IPS-18c (cell line): Measurements from ENCODE around the gene GTF2IRD1.
A peak's percentile ranks its signal among the peaks of the same experiment; 100 is the strongest.
"Not testable (repeated sequence)": the region's sequence is repeated elsewhere in the genome, so short reads cannot be mapped to it uniquely, and the experiment has no call there.

Source experiments
- H3K4me3 ChIP-seq: 2 replicates; pipeline ENCODE4 v1.7.0; 2013; ENCODE audit warnings: low read depth, mild to moderate bottlenecking, low read length, moderate library complexity; ENCODE audit not compliant: insufficient read depth
- H3K9me3 ChIP-seq: one replicate; pipeline ENCODE4 v1.6.1; 2013; ENCODE audit warnings: mild to moderate bottlenecking, low read length, moderate library complexity; ENCODE audit not compliant: control insufficient read depth, insufficient read depth

Gene GTF2IRD1, protein sequence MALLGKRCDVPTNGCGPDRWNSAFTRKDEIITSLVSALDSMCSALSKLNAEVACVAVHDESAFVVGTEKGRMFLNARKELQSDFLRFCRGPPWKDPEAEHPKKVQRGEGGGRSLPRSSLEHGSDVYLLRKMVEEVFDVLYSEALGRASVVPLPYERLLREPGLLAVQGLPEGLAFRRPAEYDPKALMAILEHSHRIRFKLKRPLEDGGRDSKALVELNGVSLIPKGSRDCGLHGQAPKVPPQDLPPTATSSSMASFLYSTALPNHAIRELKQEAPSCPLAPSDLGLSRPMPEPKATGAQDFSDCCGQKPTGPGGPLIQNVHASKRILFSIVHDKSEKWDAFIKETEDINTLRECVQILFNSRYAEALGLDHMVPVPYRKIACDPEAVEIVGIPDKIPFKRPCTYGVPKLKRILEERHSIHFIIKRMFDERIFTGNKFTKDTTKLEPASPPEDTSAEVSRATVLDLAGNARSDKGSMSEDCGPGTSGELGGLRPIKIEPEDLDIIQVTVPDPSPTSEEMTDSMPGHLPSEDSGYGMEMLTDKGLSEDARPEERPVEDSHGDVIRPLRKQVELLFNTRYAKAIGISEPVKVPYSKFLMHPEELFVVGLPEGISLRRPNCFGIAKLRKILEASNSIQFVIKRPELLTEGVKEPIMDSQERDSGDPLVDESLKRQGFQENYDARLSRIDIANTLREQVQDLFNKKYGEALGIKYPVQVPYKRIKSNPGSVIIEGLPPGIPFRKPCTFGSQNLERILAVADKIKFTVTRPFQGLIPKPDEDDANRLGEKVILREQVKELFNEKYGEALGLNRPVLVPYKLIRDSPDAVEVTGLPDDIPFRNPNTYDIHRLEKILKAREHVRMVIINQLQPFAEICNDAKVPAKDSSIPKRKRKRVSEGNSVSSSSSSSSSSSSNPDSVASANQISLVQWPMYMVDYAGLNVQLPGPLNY

DNA sequence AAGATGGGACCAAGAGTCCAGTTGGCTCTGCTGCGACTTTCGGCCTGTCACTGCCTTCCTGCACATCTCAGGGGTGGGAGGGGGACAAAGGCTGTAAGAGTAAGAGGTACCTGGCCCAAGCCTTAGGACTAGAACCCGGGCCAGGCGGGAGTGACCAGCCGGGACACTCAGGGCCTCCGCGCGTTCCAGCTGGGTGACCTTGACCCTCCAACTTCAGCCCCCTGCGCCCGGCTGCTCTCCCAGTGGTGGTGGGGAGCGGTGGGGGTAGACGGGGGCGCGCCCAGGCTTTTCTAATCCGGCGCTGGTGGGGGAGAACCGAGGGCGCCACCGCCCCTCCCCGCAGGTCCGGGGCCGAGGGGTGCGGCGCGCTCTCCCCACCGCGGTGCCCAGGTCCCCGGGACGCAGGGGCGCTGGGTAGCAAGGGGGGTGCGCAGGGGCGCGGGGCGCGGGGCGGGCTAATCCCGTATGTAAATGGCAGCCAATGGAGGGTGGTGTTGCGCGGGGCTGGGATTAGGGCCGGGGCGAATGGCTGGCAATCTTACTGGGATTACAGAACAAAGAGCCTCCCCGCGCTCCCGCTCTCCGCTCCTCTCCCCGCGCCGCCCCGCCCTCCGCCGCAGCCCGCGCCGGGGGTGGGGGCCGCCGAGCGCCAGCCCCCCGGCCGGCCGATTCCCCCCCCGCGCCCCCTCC, at the start of gene GTF2IRD1:
TSS of gene GTF2IRD1 (plus strand) at position 585 of the 690 bp plus-strand sequence. CDS start 54,175 bp downstream, outside the sequence.
- H3K9me3 ChIP-seq: no peaks in the 10 kb centered on the region
- peak within 1 kb of the TSS; percentile 67 for H3K4me3 ChIP-seq

DNA sequence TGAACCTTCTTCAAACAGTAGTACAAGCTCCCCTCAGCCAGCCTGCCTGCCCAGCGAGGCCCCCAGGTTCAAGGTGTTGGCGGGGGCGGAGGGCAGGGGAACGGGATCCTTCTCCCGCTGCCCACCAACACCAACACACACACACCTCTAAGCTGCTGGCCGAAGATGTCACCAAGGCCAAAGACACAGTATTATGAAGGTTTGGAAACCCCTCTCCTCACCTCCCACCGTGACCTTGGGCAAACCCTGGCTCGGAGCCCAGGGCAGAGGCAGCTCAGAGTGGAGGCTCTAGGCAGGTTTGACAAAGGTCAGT, 49.4 kb upstream of the GTF2IRD1 start:
- Histone ChIP-seq H3K9me3 (peaks cover 2% of the 10 kb centered on the region), H3K4me3 (no peak overlapping the region)

DNA sequence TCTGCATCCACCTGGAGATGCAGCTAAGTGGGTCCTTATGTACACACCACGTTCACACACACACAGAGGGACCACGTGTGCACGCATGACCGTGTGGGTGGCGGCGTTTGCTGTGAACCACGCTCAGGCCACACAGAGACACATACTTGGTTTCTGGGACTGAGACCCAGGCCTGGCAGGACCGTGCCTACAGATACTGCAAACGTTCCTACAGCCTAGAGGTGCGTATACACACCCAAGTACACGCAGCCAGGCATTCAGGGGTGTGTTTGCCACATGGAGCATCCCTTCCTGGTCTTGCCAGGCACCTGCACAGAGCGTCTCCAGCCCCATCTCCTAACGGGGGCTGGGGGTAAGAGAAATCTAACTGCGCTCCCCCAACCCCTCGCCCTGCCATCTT, 49.0 kb upstream of the GTF2IRD1 start:
- no peak overlapping the region for H3K4me3 ChIP-seq
- peaks cover 2% of the 10 kb centered on the region for H3K9me3 ChIP-seq

DNA sequence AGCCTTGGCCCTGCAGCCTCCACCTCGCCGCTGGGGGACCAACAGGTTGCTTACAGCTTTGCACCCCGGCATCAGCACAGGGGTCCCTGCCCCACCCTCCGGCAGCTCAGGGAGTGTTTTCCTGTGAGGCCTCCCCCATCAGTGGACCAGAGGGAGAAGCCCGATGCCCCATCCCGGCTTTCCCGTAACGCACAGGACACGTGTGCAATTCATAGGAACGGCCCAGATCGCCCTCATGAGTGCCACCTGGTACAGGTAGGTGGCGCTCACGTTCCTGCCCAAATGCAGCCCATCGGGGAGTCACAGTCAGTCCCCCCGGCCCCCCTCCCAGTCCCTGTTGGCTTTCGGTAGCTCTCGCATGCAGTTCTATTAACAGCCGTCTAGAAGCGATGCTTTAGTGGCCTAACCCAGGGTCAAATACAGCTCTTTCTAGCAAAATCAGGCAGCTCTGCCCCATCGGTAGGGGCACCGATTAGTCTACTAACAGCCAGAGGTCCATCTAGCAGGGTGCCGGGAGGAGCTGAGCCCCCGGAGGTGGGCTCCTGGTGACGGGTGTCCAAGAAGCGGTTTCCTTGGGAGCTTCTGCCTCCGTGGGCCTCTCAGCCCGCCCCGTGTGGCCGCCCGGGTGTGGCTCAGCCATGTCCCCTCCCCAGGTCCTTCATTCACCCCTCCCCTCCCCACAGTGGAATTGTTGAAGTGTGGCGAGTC, 48.4 kb upstream of the GTF2IRD1 start:
- Histone ChIP-seq H3K9me3 (peaks cover 2% of the 10 kb centered on the region), H3K4me3 (no peak overlapping the region)

DNA sequence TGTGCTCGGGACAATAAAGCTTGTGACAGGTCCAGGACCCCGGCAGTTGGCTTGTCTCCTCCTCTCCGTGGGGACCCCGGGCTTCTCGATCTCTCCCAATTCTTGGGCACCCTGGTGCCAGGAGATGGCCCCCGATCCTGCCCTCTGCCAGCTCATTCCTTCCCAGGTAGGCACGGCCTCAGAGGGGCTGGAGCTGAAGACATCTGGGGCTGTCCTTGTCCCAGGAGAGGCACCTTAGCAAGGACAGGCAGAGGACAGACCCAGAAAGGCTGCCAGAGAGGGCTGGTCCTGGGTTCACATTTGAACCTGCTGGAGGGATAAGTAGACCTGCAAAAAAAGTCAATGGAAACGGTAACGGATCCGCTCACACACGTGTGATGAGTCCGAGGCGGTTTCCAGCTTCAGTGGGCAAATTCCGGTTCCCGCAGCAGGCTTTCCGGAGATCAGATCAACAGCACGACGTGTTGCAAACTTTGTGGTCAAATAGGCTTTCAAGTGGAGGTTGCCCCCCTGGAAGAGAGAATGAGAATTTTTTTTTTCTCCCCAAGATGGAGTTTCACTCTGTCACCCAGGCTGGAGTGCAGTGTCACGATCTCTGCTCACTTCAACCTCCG, 47.7 kb upstream of the GTF2IRD1 start:
- H3K4me3 ChIP-seq: no peak overlapping the region
- peaks cover 2% of the 10 kb centered on the region for H3K9me3 ChIP-seq

DNA sequence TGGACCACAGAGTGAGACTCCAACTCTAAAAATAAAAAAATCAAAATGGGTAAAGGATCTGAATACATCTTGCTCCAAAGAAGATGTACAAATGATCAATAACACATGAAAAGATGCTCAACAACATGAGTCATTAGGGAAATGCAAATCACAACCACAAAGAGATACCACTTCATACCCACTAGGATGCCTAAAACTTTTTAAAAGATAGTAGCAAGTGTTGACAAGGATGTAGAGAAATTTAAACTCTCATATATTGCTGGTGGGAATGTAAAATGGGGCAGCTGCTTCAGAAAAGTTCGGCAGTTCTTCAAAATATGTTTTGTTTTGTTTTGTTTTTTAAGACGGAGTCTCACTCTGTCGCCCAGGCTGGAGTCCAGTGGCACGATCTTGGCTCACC, 45.7 kb upstream of the GTF2IRD1 start:
- peaks cover 2% of the 10 kb centered on the region for H3K9me3 ChIP-seq
- no peak overlapping the region for H3K4me3 ChIP-seq

DNA sequence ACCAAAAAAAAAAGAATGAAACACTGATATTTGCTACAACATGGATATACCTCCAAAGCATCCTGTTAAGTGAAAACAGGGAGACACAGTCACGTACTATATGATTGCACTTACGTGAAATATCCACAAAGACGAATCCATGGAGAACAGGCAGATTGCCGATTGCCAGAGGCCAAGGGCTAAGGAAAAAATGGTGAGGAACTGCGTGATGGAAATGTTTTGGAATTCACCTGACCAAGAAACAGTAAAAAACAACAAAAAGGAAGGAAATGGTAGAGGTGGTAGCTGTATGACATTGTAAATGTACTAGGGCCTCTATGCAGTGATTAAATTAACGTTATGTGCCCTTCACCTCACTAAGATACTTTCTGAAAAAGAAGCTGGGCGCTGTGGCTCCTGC, 44.1 kb upstream of the GTF2IRD1 start:
- peaks cover 2% of the 10 kb centered on the region for H3K9me3 ChIP-seq
- no peak overlapping the region for H3K4me3 ChIP-seq

DNA sequence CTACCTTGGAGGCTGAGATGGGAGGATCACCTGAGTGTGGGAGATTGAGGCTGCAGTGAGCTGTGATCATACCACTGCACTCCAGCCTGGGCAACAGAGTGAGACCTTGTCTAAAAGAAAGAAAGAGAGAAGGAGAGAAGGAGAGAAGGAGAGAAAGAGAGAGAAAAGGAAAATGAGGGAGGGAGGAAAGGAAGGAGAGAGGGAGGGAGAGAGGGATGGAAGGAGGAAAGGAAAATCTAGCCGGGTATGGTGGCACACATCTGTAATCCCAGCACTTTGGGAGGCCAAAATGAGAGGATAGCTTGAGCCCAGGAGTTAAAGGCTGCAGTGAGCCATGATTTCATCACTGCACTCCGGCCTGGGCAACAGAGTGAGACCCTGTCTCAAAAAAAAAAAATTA, 42.9 kb upstream of the GTF2IRD1 start:
- H3K9me3 ChIP-seq: peaks cover 2% of the 10 kb centered on the region

DNA sequence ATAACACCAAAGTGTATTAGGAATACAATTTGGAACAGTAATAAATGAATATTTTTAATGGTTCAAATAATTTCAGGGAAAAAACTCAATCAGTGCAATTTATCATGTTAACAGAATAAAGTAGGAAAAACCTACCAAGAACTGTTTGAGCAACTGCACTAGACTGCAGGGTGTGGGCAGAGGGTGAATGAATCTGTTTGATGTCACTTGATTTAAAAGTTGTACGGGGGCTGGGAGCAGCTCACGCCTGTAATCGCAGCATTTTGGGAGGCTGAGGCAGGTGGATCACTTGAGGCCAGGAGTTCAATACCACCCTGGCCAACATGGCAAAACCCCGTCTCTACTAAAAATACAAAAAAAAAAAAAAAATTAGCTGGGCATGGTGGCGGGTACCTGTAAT, 42.1 kb upstream of the GTF2IRD1 start:
- not testable (repeated sequence) for H3K9me3 ChIP-seq, H3K4me3 ChIP-seq

More for the DNA sequence above, 42.9 kb upstream of the GTF2IRD1 start:
- H3K4me3 ChIP-seq: no peak overlapping the region

DNA sequence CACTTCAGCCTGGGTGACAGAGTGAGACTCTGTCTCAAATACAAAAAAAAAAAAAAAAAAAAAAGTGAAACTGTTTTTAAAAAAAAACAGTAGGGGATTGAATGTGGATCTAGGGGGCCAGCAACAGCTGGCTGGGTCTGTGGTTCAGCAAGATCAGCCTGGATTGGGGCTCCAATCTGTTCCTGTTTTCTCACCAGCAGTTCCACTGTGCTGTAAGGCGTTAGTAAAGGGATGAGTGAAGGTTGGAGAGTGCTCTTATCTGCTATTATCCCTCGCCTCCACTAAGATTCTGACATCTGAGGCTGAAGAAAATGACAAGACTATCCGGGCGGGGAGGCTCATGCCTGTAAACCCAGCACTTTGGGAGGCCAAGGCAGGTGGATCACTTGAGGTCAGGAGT, 41.6 kb upstream of the GTF2IRD1 start:
- no peak overlapping the region for H3K4me3 ChIP-seq

DNA sequence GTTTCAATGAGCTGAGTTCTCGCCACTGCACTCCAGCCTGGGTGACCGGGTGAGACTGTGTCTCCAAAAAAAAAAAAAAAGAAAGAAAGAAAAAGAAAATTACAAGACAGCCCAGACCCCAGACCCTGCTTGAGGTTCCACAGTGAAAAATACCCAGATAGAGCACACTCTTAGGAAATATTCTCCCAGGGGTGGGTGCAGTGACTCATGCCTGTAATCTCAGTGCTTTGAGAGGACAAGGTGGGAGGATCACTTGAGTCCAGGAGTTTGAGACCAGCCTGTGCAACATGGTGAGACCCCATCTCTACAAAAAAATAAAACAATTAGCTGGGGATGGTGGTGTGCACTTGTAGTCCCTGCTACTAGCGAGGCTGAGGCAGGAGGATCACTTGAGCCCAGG, 41.1 kb upstream of the GTF2IRD1 start:
- Histone ChIP-seq H3K4me3 (no peak overlapping the region), H3K9me3 (no peaks in the 10 kb centered on the region)

More for the DNA sequence above, 41.6 kb upstream of the GTF2IRD1 start:
- no peaks in the 10 kb centered on the region for H3K9me3 ChIP-seq

DNA sequence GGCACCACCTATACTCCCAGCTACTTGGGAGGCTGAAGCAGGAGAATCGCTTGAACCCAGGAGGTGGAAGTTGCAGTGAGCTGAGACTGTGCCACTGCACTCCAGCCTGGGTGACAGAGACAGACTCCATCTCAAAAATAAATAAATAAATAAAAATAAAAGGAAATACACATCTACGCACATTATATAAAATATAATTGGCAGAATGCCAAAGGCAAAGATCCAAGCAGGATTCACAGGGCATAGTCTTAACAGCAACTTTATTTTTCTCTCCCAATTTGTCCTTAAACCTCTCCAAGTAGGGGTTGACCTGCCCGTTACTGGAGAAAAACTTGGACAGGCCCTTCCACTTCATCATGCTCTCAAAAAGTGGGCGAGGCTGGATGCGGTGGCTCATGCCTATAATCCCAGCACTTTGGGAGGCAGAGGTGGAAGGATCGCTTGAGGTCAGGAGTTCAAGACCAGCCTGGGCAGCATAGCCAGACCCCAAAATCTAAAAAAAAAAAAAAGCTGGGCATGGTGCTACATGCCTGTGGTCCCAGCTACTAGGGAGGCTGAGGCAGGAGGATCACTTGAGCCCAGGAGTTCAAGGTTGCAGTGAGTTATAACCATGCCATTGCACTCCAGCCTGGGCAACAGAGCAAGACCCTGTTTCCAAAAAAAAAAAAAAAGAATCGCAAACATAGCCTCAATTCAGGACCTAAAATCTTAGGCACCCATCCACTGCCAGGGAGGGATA, 38.9 kb upstream of the GTF2IRD1 start:
- not testable (repeated sequence) for H3K4me3 ChIP-seq, H3K9me3 ChIP-seq

DNA sequence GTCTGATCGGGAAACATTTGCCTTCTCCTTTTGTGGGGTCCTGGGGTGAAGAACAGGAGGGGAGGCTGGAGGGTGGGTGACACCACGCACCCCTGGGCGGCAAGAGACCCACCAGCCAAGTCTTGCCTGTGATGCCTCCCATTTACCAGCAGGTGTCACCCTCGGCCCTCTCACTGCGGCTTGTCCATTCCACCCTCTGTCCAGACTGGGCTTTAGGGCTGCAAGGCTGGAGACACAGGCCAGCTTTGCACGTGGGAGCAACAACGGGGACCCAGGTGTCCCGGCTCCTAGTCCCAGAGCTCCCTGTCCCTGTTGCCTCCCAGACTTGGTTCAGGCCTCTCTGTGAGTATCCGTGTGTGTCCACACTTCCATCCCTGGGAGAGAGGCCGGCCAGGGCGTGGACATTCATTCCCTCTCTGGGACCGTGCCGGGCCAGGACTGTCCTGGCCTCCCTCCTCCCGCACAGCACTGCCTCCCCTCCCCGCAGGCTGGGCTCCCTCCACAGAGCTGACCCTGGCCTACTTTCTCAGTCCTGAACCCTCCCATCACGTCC, 36.2 kb upstream of the GTF2IRD1 start:
- H3K4me3 ChIP-seq: no peak overlapping the region
- no peaks in the 10 kb centered on the region for H3K9me3 ChIP-seq

DNA sequence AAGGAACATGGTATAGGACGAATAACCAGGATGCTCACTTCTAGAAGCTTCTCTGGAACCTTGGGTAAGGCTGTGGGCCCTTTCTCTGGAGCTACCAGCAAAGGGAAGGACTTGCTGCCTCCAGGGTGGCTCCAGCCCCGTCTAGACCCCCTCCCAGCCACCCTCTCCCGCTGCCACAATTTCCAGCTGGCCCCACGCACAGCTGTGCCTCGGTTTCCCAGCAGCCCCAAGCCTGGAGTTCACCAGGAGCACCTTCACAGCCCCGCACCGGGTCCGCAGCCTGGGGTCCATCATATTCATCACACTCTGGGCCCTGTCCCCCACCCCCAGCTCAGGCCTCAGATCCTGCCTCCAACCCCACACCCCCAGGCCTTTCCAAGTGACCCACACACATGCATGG, 35.6 kb upstream of the GTF2IRD1 start:
- no peaks in the 10 kb centered on the region for H3K9me3 ChIP-seq
- no peak overlapping the region for H3K4me3 ChIP-seq

DNA sequence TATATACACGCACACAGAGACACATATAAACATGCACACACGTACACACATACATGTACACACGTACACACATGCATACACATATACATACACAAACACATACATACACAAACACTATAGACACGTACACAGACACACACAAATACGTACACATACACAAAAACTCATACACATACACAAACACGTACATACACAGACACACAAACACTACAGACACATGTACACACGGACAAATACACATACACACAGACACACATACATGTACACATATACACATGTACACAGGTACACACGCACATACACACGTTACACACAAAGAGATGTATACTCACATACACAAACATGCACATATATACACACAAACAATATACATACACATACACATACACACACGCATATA, 35.2 kb upstream of the GTF2IRD1 start:
- no peaks in the 10 kb centered on the region for H3K9me3 ChIP-seq

DNA sequence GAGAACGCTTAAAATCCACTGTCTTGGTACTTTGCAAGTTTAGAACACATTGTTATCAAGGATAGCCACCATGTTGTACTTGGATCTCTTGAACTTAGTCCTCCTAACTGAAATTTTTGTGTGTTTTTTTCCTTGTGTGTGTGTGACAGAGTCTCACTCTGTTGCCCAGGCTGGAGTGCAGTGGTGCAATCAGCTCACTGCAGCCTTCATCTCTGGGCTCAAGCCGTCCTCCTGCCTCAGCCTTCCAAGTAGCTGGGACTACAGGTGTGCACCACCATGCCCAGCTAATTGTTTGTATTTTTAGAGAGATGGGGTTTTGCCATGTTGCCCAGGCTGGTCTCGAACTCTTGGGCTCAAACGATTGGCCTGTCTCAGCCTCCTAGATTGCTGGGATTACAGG, 34.5 kb upstream of the GTF2IRD1 start:
- not testable (repeated sequence) for H3K9me3 ChIP-seq, H3K4me3 ChIP-seq

More for the DNA sequence above, 35.2 kb upstream of the GTF2IRD1 start:
- H3K4me3 ChIP-seq: no peak overlapping the region
